Keratinocyte (primary cell): ENCODE measurements around the gene BRD8. TPM values are rescaled to one million over a fixed set of nuclear protein-coding genes. Genes with fewer than 3 reads are reported as not detected.

Experiments
- DNase-seq: peaks from one replicate; pipeline ENCODE4 v3.0.0-alpha.2; 2011; ENCODE audit warnings: low read depth, missing footprints, low spot score
- FAIRE-seq: peaks from 2 replicates; lab custom pipeline; 2011; peaks lifted over from hg19 to GRCh38; lab: Jason Lieb, UNC
- H2AFZ ChIP-seq: 2 replicates; pipeline ENCODE4 v1.6.0; 2012; ENCODE audit warnings: low read length, control low read depth, inconsistent platforms; ENCODE audit not compliant: control insufficient read depth
- H3K27ac ChIP-seq: 2 replicates; pipeline ENCODE4 v1.5.1; 2011; ENCODE audit warnings: low read length; ENCODE audit not compliant: control insufficient read depth, insufficient read depth
- H3K27me3 ChIP-seq: 3 replicates; pipeline ENCODE4 v1.6.0; 2011; ENCODE audit warnings: low read length; ENCODE audit not compliant: control insufficient read depth, insufficient read depth; ENCODE audit errors: extremely low read depth
- H3K36me3 ChIP-seq, 2 experiments: 2 replicates in 1 of 2; 3 replicates in 1 of 2; pipeline ENCODE4 v1.5.1; 2011; ENCODE audit warnings: low read length in 2 of 2, mild to moderate bottlenecking in 1 of 2; ENCODE audit not compliant: control insufficient read depth in 2 of 2, insufficient read depth in 2 of 2; ENCODE audit errors: extremely low read depth in 1 of 2
- H3K4me1 ChIP-seq: 3 replicates; pipeline ENCODE4 v1.5.1; 2011; ENCODE audit warnings: low read length; ENCODE audit not compliant: control insufficient read depth, insufficient read depth; ENCODE audit errors: extremely low read depth
- H3K4me2 ChIP-seq: 3 replicates; pipeline ENCODE4 v1.6.0; 2011; ENCODE audit warnings: low read depth, low read length; ENCODE audit not compliant: control insufficient read depth, insufficient read depth; ENCODE audit errors: extremely low read depth
- H3K4me3 ChIP-seq, 3 experiments: fragments of 200-600 bp in 1 of 3; sonication (generic) in 1 of 3; 2 replicates in 2 of 3; 3 replicates in 1 of 3; pipeline ENCODE4 v1.5.1; 2011 to 2016; ENCODE audit warnings: low read length in 3 of 3, mild to moderate bottlenecking in 3 of 3, control low read depth in 2 of 3, inconsistent platforms in 1 of 3, low read depth in 1 of 3, mixed read lengths in 1 of 3, mixed run types in 1 of 3, moderate library complexity in 1 of 3; ENCODE audit not compliant: control insufficient read depth in 2 of 3, insufficient read depth in 2 of 3; ENCODE audit errors: extremely low read depth in 1 of 3
- H3K79me2 ChIP-seq: 2 replicates; pipeline ENCODE4 v1.6.0; 2012; ENCODE audit warnings: low read length; ENCODE audit not compliant: control insufficient read depth, insufficient read depth
- H3K9ac ChIP-seq: 3 replicates; pipeline ENCODE4 v1.6.0; 2011; ENCODE audit warnings: low read length; ENCODE audit not compliant: control insufficient read depth, insufficient read depth; ENCODE audit errors: extremely low read depth
- H3K9me1 ChIP-seq: 3 replicates; pipeline ENCODE4 v1.6.0; 2011; ENCODE audit warnings: low read length; ENCODE audit not compliant: control insufficient read depth, insufficient read depth; ENCODE audit errors: extremely low read depth
- H3K9me3 ChIP-seq: 2 replicates; pipeline ENCODE4 v1.5.1; 2012; ENCODE audit warnings: low read depth, low read length; ENCODE audit not compliant: control insufficient read depth
- H4K20me1 ChIP-seq: 3 replicates; pipeline ENCODE4 v1.6.0; 2011; ENCODE audit warnings: low read length; ENCODE audit not compliant: control insufficient read depth, insufficient read depth; ENCODE audit errors: extremely low read depth
- CTCF ChIP-seq, 3 experiments: IDR thresholded peaks in 1 of 3; conservative IDR thresholded peaks in 1 of 3; optimal IDR thresholded peaks in 1 of 3; 2 replicates in 2 of 3; 3 replicates in 1 of 3; pipeline versions ENCODE3 to v1.5.1; 2011; ENCODE audit warnings: low read length in 3 of 3, mild to moderate bottlenecking in 3 of 3, moderate library complexity in 2 of 3, control low read depth in 1 of 3, inconsistent platforms in 1 of 3; ENCODE audit not compliant: insufficient read depth in 2 of 3; ENCODE audit errors: extremely low read depth in 1 of 3
- EZH2 ChIP-seq: IDR thresholded peaks from one replicate; pipeline ENCODE4 v1.6.1; 2012; ENCODE audit warnings: inconsistent platforms, mild to moderate bottlenecking, low read length, moderate library complexity
- dilution Hi-C: fragments of 300-500 bp; cut with MboI; formaldehyde crosslinking; loops from one replicate; pipeline ENCODE4 v1.7.0; 2020; ENCODE audit warnings: low sequenced_read_pairs; ENCODE audit not compliant: extremely low pct_ligation_motif_present
- polyA plus RNA-seq, 5 experiments: library from polyadenylated mRNA; depleted of rRNA in 3 of 5; stranded (reverse) in 3 of 5; stranded (forward) in 1 of 5; unstranded in 1 of 5; fragments of >200 nt; gene quantifications; 1 replicate in 1 of 5; 2 replicates in 3 of 5; 3 replicates in 1 of 5; pipeline versions ENCODE4 v1.2.1 to v1.2.3, GENCODE V29; 2011 to 2012; ENCODE audit warnings: missing spikeins in 2 of 5, low read depth in 1 of 5, low replicate concordance in 1 of 5

BRD8 gene
- polyA plus RNA-seq, 1 donor (not counting 4 experiments of a cell fraction or from before 2014, with no cell fraction given): 36.4 TPM

DNA sequence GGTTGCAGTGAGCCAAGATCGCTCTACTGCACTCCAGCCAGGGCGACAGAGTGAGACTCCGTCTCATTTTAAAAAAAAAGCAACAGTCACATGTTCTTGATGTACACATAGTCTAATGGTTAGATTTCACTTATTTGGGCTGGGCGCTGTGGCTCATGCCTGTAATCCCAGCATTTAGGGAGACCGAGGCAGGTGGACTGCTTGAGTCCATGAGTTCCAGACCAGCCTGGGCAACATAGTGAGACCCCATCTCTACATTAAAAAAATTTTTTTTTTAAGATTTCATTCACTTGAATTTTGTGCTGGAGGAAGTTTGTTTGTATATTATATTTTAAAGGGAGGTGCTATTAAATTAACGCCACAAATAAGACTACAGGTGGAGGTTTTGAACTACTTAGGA lies 72.7 kb downstream of the BRD8 start:
- no peaks in the 10 kb centered on the region for H3K9me3 ChIP-seq
- no peak overlapping the region for H3K4me2 ChIP-seq
- H3K27me3 ChIP-seq: no peaks in the 10 kb centered on the region
- TF ChIP-seq CTCF (optimal IDR thresholded peaks at IDR 0.05 in 1 of 3, IDR thresholded peaks at IDR 0.05 in 1 of 3, conservative IDR thresholded peaks at IDR 0.05 in 1 of 3; ENCODE audit: extremely low read depth in 1 of 3, insufficient read depth in 2 of 3, low read length in 3 of 3): no peak
- no peak overlapping the region for H2AFZ ChIP-seq
- dilution Hi-C loops: no loop called here
- H3K4me1 ChIP-seq: no peaks in the 10 kb centered on the region
- H3K27ac ChIP-seq: no peak overlapping the region
- no peak for DNase-seq
- no peaks in the 10 kb centered on the region for H3K36me3 ChIP-seq
- no peak overlapping the region for H3K9ac ChIP-seq
- no peak overlapping the region for H3K4me3 ChIP-seq
- FAIRE-seq: no peak
- H3K79me2 ChIP-seq: no peaks in the 10 kb centered on the region
- no peaks in the 10 kb centered on the region for H3K9me1 ChIP-seq
- H4K20me1 ChIP-seq: no peaks in the 10 kb centered on the region

DNA sequence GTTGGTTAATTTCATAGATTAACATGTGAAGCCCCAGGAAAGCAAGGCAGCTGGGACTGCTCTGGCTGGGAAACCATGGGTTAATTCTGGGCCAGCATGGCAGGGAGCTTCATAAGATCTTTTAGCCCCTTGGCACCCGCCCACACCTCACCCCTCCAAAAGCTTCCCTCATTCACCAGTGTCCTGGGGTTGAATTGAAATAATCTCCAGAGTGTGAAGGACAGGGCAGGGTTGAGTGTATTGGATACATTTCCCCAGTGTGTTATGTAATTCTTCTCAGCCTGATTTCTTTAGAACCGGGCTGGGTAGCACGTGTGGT lies 75.2 kb downstream of the BRD8 start:
- H3K4me3 ChIP-seq: no peak overlapping the region
- TF ChIP-seq EZH2 (no peak), CTCF (optimal IDR thresholded peaks at IDR 0.05 in 1 of 3, IDR thresholded peaks at IDR 0.05 in 1 of 3, conservative IDR thresholded peaks at IDR 0.05 in 1 of 3; ENCODE audit: extremely low read depth in 1 of 3, insufficient read depth in 2 of 3, low read length in 3 of 3) (no peak)
- dilution Hi-C loops: no loop called here
- no peak overlapping the region for H3K9ac ChIP-seq
- no peaks in the 10 kb centered on the region for H4K20me1 ChIP-seq
- H3K9me1 ChIP-seq: no peaks in the 10 kb centered on the region
- no peaks in the 10 kb centered on the region for H3K36me3 ChIP-seq
- no peak overlapping the region for H2AFZ ChIP-seq
- H3K79me2 ChIP-seq: no peaks in the 10 kb centered on the region
- no peak for DNase-seq
- H3K27ac ChIP-seq: no peak overlapping the region
- H3K4me2 ChIP-seq: no peak overlapping the region
- H3K27me3 ChIP-seq: no peaks in the 10 kb centered on the region
- no peaks in the 10 kb centered on the region for H3K4me1 ChIP-seq
- no peaks in the 10 kb centered on the region for H3K9me3 ChIP-seq
- FAIRE-seq: no peak
